Nephron progenitor cell (in vitro differentiated cells): Measurements from ENCODE around the gene FOXE1.

ENCODE experiments used
- DNase-seq: peaks from one replicate; pipeline ENCODE4 v3.0.0; 2021
- H3K27ac Mint-ChIP-seq: 2 replicates; pipeline ENCODE4 v1.8.0; 2021; ENCODE audit warnings: mild to moderate bottlenecking, moderate library complexity, mixed read lengths
- H3K27me3 Mint-ChIP-seq: 2 replicates; pipeline ENCODE4 v1.8.0; 2021; ENCODE audit warnings: mild to moderate bottlenecking, low read depth, mixed read lengths; ENCODE audit not compliant: poor library complexity
- H3K36me3 Mint-ChIP-seq: 2 replicates; pipeline ENCODE4 v1.8.0; 2021; ENCODE audit warnings: low read depth, mixed read lengths
- H3K4me1 Mint-ChIP-seq: 2 replicates; pipeline ENCODE4 v1.8.0; 2021; ENCODE audit warnings: mixed read lengths
- H3K4me3 Mint-ChIP-seq: 2 replicates; pipeline ENCODE4 v1.8.0; 2021; ENCODE audit warnings: mild to moderate bottlenecking, moderate library complexity, mixed read lengths
- H3K9me3 Mint-ChIP-seq: 2 replicates; pipeline ENCODE4 v1.8.0; 2021; ENCODE audit warnings: mild to moderate bottlenecking, moderate library complexity, mixed read lengths
- TF ChIP-seq, protein P1 (sequence below): fragments of 200-600 bp; sonication (generic); IDR thresholded peaks from 2 replicates; pipeline ENCODE4 v1.5.0; 2021; ENCODE audit warnings: antibody characterized with exemption

Gene FOXE1

GRCh38 chr9:97892421-97892820 is 39.4 kb downstream of the FOXE1 start:
- Mint-ChIP-seq H3K27me3 (peaks cover 51% of the 10 kb centered on the region), H3K27ac (no peak overlapping the region)
- no peak for DNase-seq

DNA sequence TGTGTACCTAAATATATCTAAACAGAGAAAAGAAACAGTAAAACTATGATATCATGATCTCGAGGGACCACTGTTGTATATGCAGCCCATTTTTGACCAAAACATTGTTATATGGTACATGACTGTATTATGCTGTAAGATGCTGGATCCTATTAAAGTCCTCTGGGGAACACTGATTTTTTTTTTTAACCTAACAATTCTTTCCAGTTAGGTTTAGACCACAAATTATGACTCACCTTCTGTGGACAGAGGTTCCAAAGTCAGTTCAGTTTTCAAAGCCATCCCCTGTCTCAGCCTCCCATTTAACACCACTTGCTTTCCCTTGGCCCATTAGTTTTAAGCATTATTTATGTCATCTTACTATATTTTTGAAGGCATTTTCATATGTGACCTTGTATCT is 42.2 kb downstream of the FOXE1 start:
- H3K9me3 Mint-ChIP-seq: peaks cover 17% of the 10 kb centered on the region
- H3K36me3 Mint-ChIP-seq: no peaks in the 10 kb centered on the region
- DNase-seq: no peak
- TF ChIP-seq, protein P1, sequence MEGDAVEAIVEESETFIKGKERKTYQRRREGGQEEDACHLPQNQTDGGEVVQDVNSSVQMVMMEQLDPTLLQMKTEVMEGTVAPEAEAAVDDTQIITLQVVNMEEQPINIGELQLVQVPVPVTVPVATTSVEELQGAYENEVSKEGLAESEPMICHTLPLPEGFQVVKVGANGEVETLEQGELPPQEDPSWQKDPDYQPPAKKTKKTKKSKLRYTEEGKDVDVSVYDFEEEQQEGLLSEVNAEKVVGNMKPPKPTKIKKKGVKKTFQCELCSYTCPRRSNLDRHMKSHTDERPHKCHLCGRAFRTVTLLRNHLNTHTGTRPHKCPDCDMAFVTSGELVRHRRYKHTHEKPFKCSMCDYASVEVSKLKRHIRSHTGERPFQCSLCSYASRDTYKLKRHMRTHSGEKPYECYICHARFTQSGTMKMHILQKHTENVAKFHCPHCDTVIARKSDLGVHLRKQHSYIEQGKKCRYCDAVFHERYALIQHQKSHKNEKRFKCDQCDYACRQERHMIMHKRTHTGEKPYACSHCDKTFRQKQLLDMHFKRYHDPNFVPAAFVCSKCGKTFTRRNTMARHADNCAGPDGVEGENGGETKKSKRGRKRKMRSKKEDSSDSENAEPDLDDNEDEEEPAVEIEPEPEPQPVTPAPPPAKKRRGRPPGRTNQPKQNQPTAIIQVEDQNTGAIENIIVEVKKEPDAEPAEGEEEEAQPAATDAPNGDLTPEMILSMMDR: no peak
- H3K4me1 Mint-ChIP-seq: no peaks in the 10 kb centered on the region
- H3K27me3 Mint-ChIP-seq: peaks cover 27% of the 10 kb centered on the region
- H3K27ac Mint-ChIP-seq: no peak overlapping the region
- no peak overlapping the region for H3K4me3 Mint-ChIP-seq

More at GRCh38 chr9:97892421-97892820, 39.4 kb downstream of the FOXE1 start:
- H3K9me3 Mint-ChIP-seq: peaks cover 17% of the 10 kb centered on the region
- TF ChIP-seq, protein P1: no peak
- H3K4me3 Mint-ChIP-seq: no peak overlapping the region
- no peaks in the 10 kb centered on the region for H3K36me3 Mint-ChIP-seq
- H3K4me1 Mint-ChIP-seq: no peaks in the 10 kb centered on the region

GRCh38 chr9:97895695-97896332 is 42.8 kb downstream of the FOXE1 start:
- H3K27me3 Mint-ChIP-seq: peaks cover 30% of the 10 kb centered on the region
- no peak overlapping the region for H3K4me3 Mint-ChIP-seq
- TF ChIP-seq, protein P1: no peak
- peaks cover 17% of the 10 kb centered on the region for H3K9me3 Mint-ChIP-seq
- H3K27ac Mint-ChIP-seq: no peak overlapping the region
- peak; percentile 8 for DNase-seq
- H3K36me3 Mint-ChIP-seq: no peaks in the 10 kb centered on the region
- H3K4me1 Mint-ChIP-seq: no peaks in the 10 kb centered on the region

DNA sequence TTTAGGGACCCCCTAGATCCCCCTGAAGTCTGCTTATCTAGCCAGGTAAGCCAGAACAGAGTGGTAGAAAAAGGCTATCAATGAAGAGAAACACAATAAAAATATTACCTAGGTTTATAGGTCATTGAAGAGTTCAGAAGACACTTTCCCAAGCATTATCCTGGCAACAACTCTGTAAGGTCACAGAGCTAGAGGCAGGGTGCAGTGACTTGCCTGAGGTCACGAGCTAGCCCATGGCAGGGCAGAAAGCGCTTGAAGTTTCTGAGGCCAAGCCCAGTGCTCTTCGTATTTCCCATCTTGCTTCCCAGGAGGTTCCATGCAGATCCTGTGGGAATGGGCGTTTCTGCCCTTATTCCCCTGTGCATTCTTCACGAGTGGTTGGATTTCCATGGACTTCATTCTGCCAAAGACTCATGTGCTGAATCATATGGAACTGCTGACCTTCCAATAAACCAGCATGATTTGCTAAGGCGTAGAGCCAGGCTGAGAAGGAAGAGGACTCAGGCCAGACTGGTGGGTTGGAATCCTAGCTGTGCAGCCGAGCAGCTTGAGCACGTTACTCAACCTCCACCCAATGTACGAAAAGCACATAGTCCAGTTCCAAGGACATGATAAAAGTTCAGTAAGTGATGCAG is 47.2 kb downstream of the FOXE1 start:
- H3K4me3 Mint-ChIP-seq: no peak overlapping the region
- TF ChIP-seq, protein P1: no peak
- DNase-seq: no peak
- H3K9me3 Mint-ChIP-seq: no peaks in the 10 kb centered on the region
- peaks cover 6% of the 10 kb centered on the region for H3K27me3 Mint-ChIP-seq
- peaks cover 10% of the 10 kb centered on the region for H3K36me3 Mint-ChIP-seq
- H3K27ac Mint-ChIP-seq: no peak overlapping the region
- no peaks in the 10 kb centered on the region for H3K4me1 Mint-ChIP-seq

GRCh38 chr9:97900738-97901565 is 47.9 kb downstream of the FOXE1 start:
- no peaks in the 10 kb centered on the region for H3K9me3 Mint-ChIP-seq
- H3K4me1 Mint-ChIP-seq: no peaks in the 10 kb centered on the region
- no peak overlapping the region for H3K4me3 Mint-ChIP-seq
- TF ChIP-seq, protein P1: peak; percentile 75
- H3K27ac Mint-ChIP-seq: no peak overlapping the region
- DNase-seq: peak; percentile 19
- H3K36me3 Mint-ChIP-seq: peaks cover 11% of the 10 kb centered on the region
- H3K27me3 Mint-ChIP-seq: peaks cover 6% of the 10 kb centered on the region
